Melanocyte of skin (primary cell): Measurements from ENCODE around the gene POTEG. TPM values are rescaled to one million over a fixed set of nuclear protein-coding genes. Genes with fewer than 3 reads are reported as not detected.

Experiments used
- small RNA-seq, 2 donors: library from RNA; depleted of rRNA; stranded (forward); fragments of <200 nt; gene quantifications; one replicate each; pipeline ENCODE3, GENCODE V24; 2012
- total RNA-seq, 2 donors: library from RNA; depleted of rRNA; stranded (reverse); fragments of >200 nt; gene quantifications; 2 replicates each; pipeline ENCODE4 v1.2.3, GENCODE V29; 2012

POTEG gene
- not detected for total RNA-seq

DNA sequence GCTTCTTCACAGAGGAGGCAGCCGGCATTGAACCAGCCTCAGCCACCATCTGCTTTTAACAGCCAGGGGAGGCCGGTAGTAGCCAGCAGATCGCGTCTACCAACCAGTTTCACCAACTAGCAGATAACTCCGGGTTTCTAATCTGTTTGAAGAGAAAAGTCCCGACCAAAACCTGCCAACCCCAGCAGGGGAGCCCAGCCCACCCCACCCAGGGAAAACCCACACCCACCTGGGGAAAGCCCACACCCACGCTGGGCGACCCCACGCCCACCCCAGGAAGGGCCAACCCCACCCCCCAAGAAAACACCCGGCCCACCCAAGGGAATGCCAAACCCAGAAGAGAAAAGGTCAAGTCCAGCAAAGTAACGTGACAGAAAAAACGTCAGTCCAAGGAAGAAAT lies at the start of gene POTEG:
Gene POTEG, minus strand, starts transcription at position 101 of the 400 bp plus-strand sequence. Its CDS starts 52 bp downstream, at position 49.

Small RNAs within 50 kb of the gene (small RNA-seq; reads per million reads assigned to genes)
- gene RNU6-1268P = 0 reads per million in 2 donors
